HepG2 (cell line): Measurements from ENCODE around the gene ICAM3. TPM values are rescaled to one million over a fixed set of nuclear protein-coding genes. Genes with fewer than 3 reads are reported as not detected.

ENCODE experiments used
- HBP1 ChIP-seq: IDR thresholded peaks from 2 replicates; pipeline ENCODE4 v1.6.1; 2016; ENCODE audit warnings: low read depth, control low read depth
- HDAC6 ChIP-seq: fragments of 200-600 bp; sonication (generic); IDR thresholded peaks from 2 replicates; pipeline ENCODE4 v1.7.0; 2017; ENCODE audit warnings: mild to moderate bottlenecking, antibody characterized with exemption, low read length, low read depth
- KLF13 ChIP-seq: sonication (generic); formaldehyde crosslinking; IDR thresholded peaks from 2 replicates; pipeline ENCODE4 v1.4.0; 2020; ENCODE audit warnings: mild to moderate bottlenecking, missing genetic modification reagents
- MAX ChIP-seq: IDR thresholded peaks from 2 replicates; pipeline ENCODE4 v1.6.1; 2012; ENCODE audit warnings: inconsistent platforms
- MED1 ChIP-seq: sonication (generic); formaldehyde crosslinking; IDR thresholded peaks from 2 replicates; pipeline ENCODE4 v1.4.0; 2020; ENCODE audit warnings: missing genetic modification reagents
- PAX8 ChIP-seq: sonication (generic); formaldehyde crosslinking; IDR thresholded peaks from 2 replicates; pipeline ENCODE4 v1.8.0; 2022; ENCODE audit warnings: mild to moderate bottlenecking, missing genetic modification reagents, borderline replicate concordance
- PHF5A ChIP-seq: IDR thresholded peaks from one replicate; pipeline ENCODE4 v1.6.1; 2018; ENCODE audit warnings: low read depth, missing genetic modification reagents; ENCODE audit not compliant: unreplicated experiment
- TAF1 ChIP-seq: sonication (generic); formaldehyde crosslinking; IDR thresholded peaks from 2 replicates; pipeline ENCODE4 v1.4.0; 2020; ENCODE audit warnings: missing genetic modification reagents
- THAP11 ChIP-seq: IDR thresholded peaks from 2 replicates; pipeline ENCODE4 v1.6.1; 2016; ENCODE audit warnings: missing biosample characterization, missing genetic modification reagents
- TRIM22 ChIP-seq: fragments of 450-650 bp; IDR thresholded peaks from 2 replicates; pipeline ENCODE4 v1.6.1; 2017
- ZBTB2 ChIP-seq: sonication (generic); formaldehyde crosslinking; IDR thresholded peaks from 2 replicates; pipeline ENCODE4 v1.8.0; 2022; ENCODE audit warnings: low read depth, missing genetic modification reagents
- ZFP90 ChIP-seq: sonication (generic); formaldehyde crosslinking; IDR thresholded peaks from 2 replicates; pipeline ENCODE4 v1.8.0; 2022; ENCODE audit warnings: missing genetic modification reagents, mild to moderate bottlenecking, inconsistent platforms, borderline replicate concordance
- ZHX1 ChIP-seq: sonication (generic); formaldehyde crosslinking; IDR thresholded peaks from 2 replicates; pipeline ENCODE4 v1.8.1; 2022; ENCODE audit warnings: low read depth, mild to moderate bottlenecking, missing genetic modification reagents
- ZMAT5 ChIP-seq: sonication (generic); formaldehyde crosslinking; IDR thresholded peaks from 2 replicates; pipeline ENCODE4 v1.5.0; 2020; ENCODE audit warnings: mild to moderate bottlenecking, low read depth, missing genetic modification reagents, borderline replicate concordance
- ZNF550 ChIP-seq: sonication (generic); formaldehyde crosslinking; IDR thresholded peaks from 2 replicates; pipeline ENCODE4 v1.4.0; 2020; ENCODE audit warnings: mild to moderate bottlenecking, missing genetic modification reagents, borderline replicate concordance
- ZNF747 ChIP-seq: sonication (generic); formaldehyde crosslinking; IDR thresholded peaks from 2 replicates; pipeline ENCODE4 v1.8.1; 2023; ENCODE audit warnings: missing genetic modification reagents, mild to moderate bottlenecking, borderline replicate concordance
- ZNF800 ChIP-seq: sonication (generic); formaldehyde crosslinking; IDR thresholded peaks from 2 replicates; pipeline ENCODE4 v1.4.0; 2020; ENCODE audit warnings: missing genetic modification reagents
- ZSCAN21 ChIP-seq: sonication (generic); formaldehyde crosslinking; IDR thresholded peaks from 2 replicates; pipeline ENCODE4 v1.8.0; 2022; ENCODE audit warnings: mild to moderate bottlenecking, missing genetic modification reagents, moderate library complexity, borderline replicate concordance
- polyA plus RNA-seq, 8 experiments: library from polyadenylated mRNA; depleted of rRNA in 3 of 8; stranded (reverse) in 7 of 8; unstranded in 1 of 8; fragments of >200 nt; fragmentation: Illumina TruSeq in 4 of 8; extraction: Trizol in 4 of 8; gene quantifications; 2 replicates each; pipeline versions ENCODE4 v1.2.1 to v1.2.3, GENCODE V29; 2011 to 2016; ENCODE audit warnings: low read depth in 4 of 8, missing spikeins in 1 of 8, mixed read lengths in 1 of 8; ENCODE audit not compliant: insufficient read depth in 1 of 8
- total RNA-seq, 5 experiments: library from RNA; depleted of rRNA; stranded (reverse); fragments of >200 nt; fragmentation: Illumina TruSeq; extraction: Trizol; gene quantifications; 2 replicates each; pipeline ENCODE4 v1.2.3, GENCODE V29; 2016; ENCODE audit warnings: low read depth in 1 of 5

ICAM3 gene
- total and polyA plus RNA-seq, 2 of the 13 experiments (the other 11 are each of a cell fraction or from before 2014, with no cell fraction given): 14.1 to 21.0 TPM

GRCh38 chr19:10334588-10335351, 4.7 kb downstream of the ICAM3 start (continued):
- TF ChIP-seq PAX8 (CRISPR knock-in tag) (no peak), ZNF747 (CRISPR knock-in tag) (peak; percentile 73; the same call in 1 of the 2 replicates), ZHX1 (CRISPR knock-in tag) (0 out of 2 replicates have a peak, but pooled peaks have one; percentile 38), ZSCAN21 (CRISPR knock-in tag) (peak; percentile 44; the same call in 1 of the 2 replicates), ZFP90 (peak; percentile 61; the same call in 1 of the 2 replicates), ZNF550 (CRISPR knock-in tag) (no peak), HDAC6 (no peak), PHF5A (CRISPR knock-in tag) (no peak), ZMAT5 (CRISPR knock-in tag) (no peak), HBP1 (CRISPR knock-in tag) (no peak), THAP11 (CRISPR knock-in tag) (peak; percentile 60; the same call in 1 of the 2 replicates), ZNF800 (CRISPR knock-in tag) (peak; percentile 26; the same call in 1 of the 2 replicates), TRIM22 (no peak), TAF1 (CRISPR knock-in tag) (peak; percentile 60; the same call in 1 of the 2 replicates), MAX (peak; percentile 91), ZBTB2 (CRISPR knock-in tag) (no peak), KLF13 (CRISPR knock-in tag) (no peak), MED1 (peak; percentile 48)
